Activated T-cell treated with anti-CD3 and anti-CD28 coated beads, Interleukin-2, amount 50 U/mL, for 72 hours (primary cell): ENCODE measurements around the gene ADARB2. TPM values are rescaled to one million over a fixed set of nuclear protein-coding genes. Genes with fewer than 3 reads are reported as not detected.

ENCODE experiments used
- ATAC-seq, 2 donors: fragments of 150-1000 bp; cut with Tn5 transposase; replicated peaks in 1 of 2; 2 replicates each; pipeline ENCODE4 v1.10.0; 2021; ENCODE audit warnings: moderate library complexity in 2 of 2, mild to moderate bottlenecking in 1 of 2
- DNase-seq, 2 donors: peaks; one replicate each; pipeline ENCODE4 v3.0.0; 2021 to 2022; ENCODE audit warnings: mixed read lengths in 1 of 2
- H3K27ac Mint-ChIP-seq: one replicate; pipeline ENCODE4 v1.8.0; 2022; ENCODE audit warnings: mild to moderate bottlenecking, moderate library complexity, mixed read lengths
- H3K27me3 Mint-ChIP-seq: one replicate; pipeline ENCODE4 v1.8.0; 2022; ENCODE audit warnings: low read depth, mixed read lengths
- H3K36me3 Mint-ChIP-seq, 2 donors: one replicate each; pipeline ENCODE4 v1.8.0; 2022; ENCODE audit warnings: mixed read lengths in 2 of 2, mild to moderate bottlenecking in 1 of 2; ENCODE audit not compliant: insufficient read depth in 2 of 2
- H3K4me1 Mint-ChIP-seq: one replicate; pipeline ENCODE4 v1.8.0; 2022; ENCODE audit warnings: low read depth, mixed read lengths
- H3K4me3 Mint-ChIP-seq, 2 donors: one replicate each; pipeline ENCODE4 v1.8.0; 2022; ENCODE audit warnings: mild to moderate bottlenecking in 2 of 2, mixed read lengths in 2 of 2, moderate library complexity in 2 of 2
- H3K9me3 Mint-ChIP-seq, 2 donors: one replicate each; pipeline ENCODE4 v1.8.0; 2022; ENCODE audit warnings: mixed read lengths in 2 of 2
- total RNA-seq, 2 donors: library from RNA; stranded (reverse); gene quantifications; one replicate each; pipeline ENCODE4 v1.2.3, GENCODE V29; 2022

Gene ADARB2
- total RNA-seq, 2 donors from 2014 or later: 0.60 to 2.0 TPM

DNA sequence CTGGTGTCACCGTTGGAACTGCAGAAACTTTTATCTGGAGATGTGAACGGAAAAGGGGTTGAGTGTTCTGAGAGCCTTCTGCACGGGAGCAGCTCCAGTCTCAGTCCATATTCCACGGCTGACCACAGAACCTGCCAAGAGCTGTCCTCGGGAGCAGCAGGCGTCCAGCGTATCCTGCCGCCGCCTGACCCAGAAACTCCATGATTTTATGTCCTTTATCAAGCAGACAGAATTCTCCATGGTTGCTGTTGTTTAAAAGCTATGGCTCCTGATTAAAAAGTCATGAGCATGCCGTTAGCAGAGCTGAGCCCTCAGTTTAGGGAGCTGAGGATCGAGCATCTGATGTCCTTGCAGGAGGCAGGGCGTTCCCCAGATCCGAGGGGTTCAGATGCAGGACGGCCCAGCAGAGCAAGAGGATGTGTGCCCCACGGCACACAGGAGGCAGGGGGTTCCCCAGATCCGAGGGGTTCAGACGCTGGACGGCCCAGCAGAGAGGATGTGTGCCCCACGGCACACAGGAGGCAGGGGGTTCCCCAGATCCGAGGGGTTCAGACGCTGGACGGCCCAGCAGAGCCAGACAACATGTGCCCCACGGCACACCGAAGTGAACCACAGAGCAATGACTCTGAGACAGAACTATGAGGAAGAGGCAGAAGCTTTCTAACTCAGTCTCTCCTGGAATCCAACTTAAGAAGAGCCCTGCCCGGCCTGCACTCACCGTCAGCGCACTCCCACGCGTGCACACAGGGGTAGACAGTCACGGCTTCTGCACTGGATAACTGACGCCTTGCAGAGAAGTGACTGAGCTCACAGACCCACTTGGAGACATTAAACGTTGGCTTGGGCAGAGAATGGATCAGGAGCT, 584.7 kb downstream of the ADARB2 start:
- Mint-ChIP-seq H3K36me3 (no peaks in the 10 kb centered on the region), H3K27me3 (peaks cover 5% of the 10 kb centered on the region), H3K9me3 (no peaks in the 10 kb centered on the region), H3K4me1 (peaks cover 13% of the 10 kb centered on the region), H3K4me3 (no peak overlapping the region), H3K27ac (no peak overlapping the region)
- DNase-seq (no peak), ATAC-seq (no peak)

DNA sequence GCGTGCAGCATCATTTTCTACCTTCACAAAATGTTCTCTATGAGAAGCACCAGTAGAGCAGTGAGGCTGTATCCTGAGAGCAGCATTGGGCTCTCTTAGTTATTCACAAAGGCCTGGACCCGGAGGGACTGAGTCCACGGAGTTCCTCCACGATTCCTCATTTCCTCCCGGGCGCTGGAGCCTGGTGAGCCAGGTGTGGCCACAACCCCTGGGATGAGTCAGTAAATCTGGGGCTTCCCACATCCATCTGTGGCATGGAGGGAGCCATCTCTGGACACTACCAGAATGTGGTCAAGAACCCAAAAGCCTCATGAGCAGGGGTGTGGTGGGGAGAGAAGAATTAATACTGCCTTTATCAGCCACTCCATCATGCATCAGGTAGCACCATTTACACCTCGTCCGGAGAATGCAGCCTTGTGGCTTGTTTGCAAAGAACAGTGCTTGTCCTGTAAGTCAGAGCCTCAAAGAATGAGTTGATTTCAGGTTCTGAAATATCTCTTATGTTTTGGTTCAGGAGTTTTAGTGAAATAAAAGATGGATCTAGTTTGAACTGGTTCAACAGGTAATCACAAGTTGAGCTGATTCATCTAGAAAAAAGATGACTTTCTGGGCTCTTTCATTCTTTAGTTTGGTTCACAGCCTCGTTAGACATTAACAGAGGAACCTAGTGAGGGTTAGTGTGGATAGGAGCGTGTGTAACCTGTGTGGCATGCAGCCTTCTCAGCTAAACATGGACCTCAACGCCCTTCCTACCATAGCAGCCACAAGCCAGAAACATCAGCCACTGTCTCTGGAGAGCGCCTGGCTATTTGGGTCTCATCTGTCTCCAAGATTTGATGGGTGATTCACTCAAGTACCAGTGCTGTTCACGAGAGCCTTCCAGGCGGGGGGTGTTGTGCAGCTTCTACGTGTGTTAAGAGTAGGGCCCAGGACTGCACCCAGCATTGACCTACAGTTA, 586.0 kb downstream of the ADARB2 start:
- Mint-ChIP-seq H3K4me1 (peaks cover 13% of the 10 kb centered on the region), H3K36me3 (peaks cover 2 to 6% of the 10 kb centered on the region in 2 donors), H3K9me3 (peaks cover 0 to 6% of the 10 kb centered on the region in 2 donors), H3K4me3 (no peak overlapping the region), H3K27ac (no peak overlapping the region), H3K27me3 (peaks cover 10% of the 10 kb centered on the region)
- no peak for ATAC-seq
- no peak for DNase-seq

DNA sequence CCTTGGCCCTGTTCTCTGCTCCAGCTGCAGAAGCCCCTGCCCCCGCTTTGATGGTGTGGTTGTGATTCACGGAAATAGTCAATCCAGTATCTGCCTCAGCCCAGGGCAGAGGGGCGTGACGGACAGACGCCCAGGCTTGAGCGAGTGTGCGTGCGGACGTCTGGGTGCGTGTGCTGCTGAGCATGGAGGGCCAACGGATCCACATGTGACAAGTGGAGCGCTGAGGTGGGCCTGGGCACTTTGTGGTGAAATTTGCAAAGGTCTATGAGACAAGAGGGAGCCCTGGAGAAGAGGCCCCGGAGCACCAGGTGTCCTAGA, 586.7 kb downstream of the ADARB2 start:
- ATAC-seq: no peak
- Mint-ChIP-seq H3K27ac (no peak overlapping the region), H3K36me3 (peaks cover 4 to 11% of the 10 kb centered on the region in 2 donors), H3K4me3 (no peak overlapping the region), H3K9me3 (peaks cover 4 to 8% of the 10 kb centered on the region in 2 donors), H3K27me3 (peaks cover 10% of the 10 kb centered on the region), H3K4me1 (peaks cover 13% of the 10 kb centered on the region)
- DNase-seq: no peak

GRCh38 chr10:1149793-1150637, 587.3 kb downstream of the ADARB2 start:
- ATAC-seq: peak in 1 of 2 donors; percentile 53
- H3K4me3 Mint-ChIP-seq: no peak overlapping the region
- peaks cover 10% of the 10 kb centered on the region for H3K27me3 Mint-ChIP-seq
- H3K4me1 Mint-ChIP-seq: peaks cover 13% of the 10 kb centered on the region
- DNase-seq: no peak
- H3K27ac Mint-ChIP-seq: no peak overlapping the region
- peaks cover 4 to 11% of the 10 kb centered on the region in 2 donors for H3K36me3 Mint-ChIP-seq
- H3K9me3 Mint-ChIP-seq: peaks cover 4 to 8% of the 10 kb centered on the region in 2 donors

- peaks cover 11% of the 10 kb centered on the region for H3K4me1 Mint-ChIP-seq
- no peak overlapping the region for H3K27ac Mint-ChIP-seq
- peaks cover 6 to 8% of the 10 kb centered on the region in 2 donors for H3K9me3 Mint-ChIP-seq
- DNase-seq (no peak), ATAC-seq (no peak)
- no peak overlapping the region for H3K4me3 Mint-ChIP-seq
- H3K27me3 Mint-ChIP-seq: peaks cover 19% of the 10 kb centered on the region
- H3K36me3 Mint-ChIP-seq: peaks cover 4 to 11% of the 10 kb centered on the region in 2 donors
These were observed 588.3 kb downstream of the ADARB2 start for GRCh38 chr10:1148855-1149605.

GRCh38 chr10:1147810-1148209, 589.5 kb downstream of the ADARB2 start:
- ATAC-seq (no peak), DNase-seq (no peak)
- peaks cover 6% of the 10 kb centered on the region for H3K4me1 Mint-ChIP-seq
- H3K9me3 Mint-ChIP-seq: peaks cover 6 to 8% of the 10 kb centered on the region in 2 donors
- no peak overlapping the region for H3K27ac Mint-ChIP-seq
- H3K36me3 Mint-ChIP-seq: peaks cover 4 to 11% of the 10 kb centered on the region in 2 donors
- H3K27me3 Mint-ChIP-seq: peaks cover 27% of the 10 kb centered on the region
- H3K4me3 Mint-ChIP-seq: no peak overlapping the region

- DNase-seq: peak; percentile 12 to 29
- Mint-ChIP-seq H3K27me3 (peaks cover 35% of the 10 kb centered on the region), H3K9me3 (peaks cover 12 to 16% of the 10 kb centered on the region in 2 donors), H3K4me1 (no peaks in the 10 kb centered on the region), H3K27ac (no peak overlapping the region), H3K4me3 (no peak overlapping the region), H3K36me3 (peaks cover 12 to 20% of the 10 kb centered on the region in 2 donors)
- peak in 1 of 2 donors; percentile 59 for ATAC-seq
These were observed 594.7 kb downstream of the ADARB2 start for GRCh38 chr10:1142596-1142995.

- ATAC-seq: no peak
- Mint-ChIP-seq H3K36me3 (peaks cover 10 to 18% of the 10 kb centered on the region in 2 donors), H3K27ac (no peak overlapping the region), H3K27me3 (peaks cover 30% of the 10 kb centered on the region), H3K9me3 (peaks cover 7 to 18% of the 10 kb centered on the region in 2 donors), H3K4me3 (no peak overlapping the region), H3K4me1 (no peaks in the 10 kb centered on the region)
- no peak for DNase-seq
These were observed 595.6 kb downstream of the ADARB2 start for GRCh38 chr10:1141701-1142100.

DNA sequence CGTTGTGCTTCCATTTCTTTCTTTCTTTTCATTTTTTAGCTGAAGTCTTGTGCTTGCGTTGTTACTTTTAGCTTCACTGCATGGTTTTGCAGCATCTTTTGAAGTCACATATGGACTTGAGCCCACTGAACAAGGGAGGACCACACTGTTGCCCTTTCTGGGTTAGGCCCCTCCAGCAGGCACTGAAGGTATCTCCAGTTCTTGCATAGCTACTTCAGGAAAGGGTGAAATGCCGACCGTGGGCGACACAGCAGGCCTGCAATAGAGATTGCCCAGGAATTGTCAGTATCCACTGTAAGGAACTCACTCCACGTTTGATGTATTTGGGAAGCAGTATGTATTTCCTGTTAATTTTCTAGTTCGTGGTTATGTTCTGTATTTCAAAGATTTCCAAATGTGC, 596.1 kb downstream of the ADARB2 start:
- Mint-ChIP-seq H3K4me3 (no peak overlapping the region), H3K27me3 (peaks cover 30% of the 10 kb centered on the region), H3K4me1 (no peaks in the 10 kb centered on the region), H3K9me3 (peaks cover 6 to 18% of the 10 kb centered on the region in 2 donors), H3K36me3 (peaks cover 10 to 15% of the 10 kb centered on the region in 2 donors), H3K27ac (no peak overlapping the region)
- DNase-seq (no peak), ATAC-seq (no peak)

- H3K9me3 Mint-ChIP-seq: peaks cover 4 to 12% of the 10 kb centered on the region in 2 donors
- no peaks in the 10 kb centered on the region for H3K4me1 Mint-ChIP-seq
- peaks cover 8 to 12% of the 10 kb centered on the region in 2 donors for H3K36me3 Mint-ChIP-seq
- peaks cover 15% of the 10 kb centered on the region for H3K27me3 Mint-ChIP-seq
- no peak for ATAC-seq
- H3K4me3 Mint-ChIP-seq: no peak overlapping the region
- H3K27ac Mint-ChIP-seq: no peak overlapping the region
- no peak for DNase-seq
These were observed 598.8 kb downstream of the ADARB2 start for GRCh38 chr10:1138529-1138928.

GRCh38 chr10:1137499-1138163, 599.7 kb downstream of the ADARB2 start:
- peaks cover 11% of the 10 kb centered on the region for H3K27me3 Mint-ChIP-seq
- H3K36me3 Mint-ChIP-seq: peaks cover 8 to 12% of the 10 kb centered on the region in 2 donors
- no peak overlapping the region for H3K4me3 Mint-ChIP-seq
- no peak for ATAC-seq
- no peak overlapping the region for H3K27ac Mint-ChIP-seq
- peaks cover 5% of the 10 kb centered on the region for H3K4me1 Mint-ChIP-seq
- H3K9me3 Mint-ChIP-seq: peaks cover 4 to 12% of the 10 kb centered on the region in 2 donors
- no peak for DNase-seq
